ENCODE data around the gene ZNF19.

GRCh38 chr16:71476457-71477124 lies 12.5 kb downstream of the ZNF19 start:
- TF ChIP-seq YY1 (IDR thresholded peaks at IDR 0.05; ENCODE audit: insufficient read depth, insufficient read length) (no peak), SUZ12 (IDR thresholded peaks at IDR 0.05; ENCODE audit: extremely low read depth, insufficient read depth, insufficient read length) (no peak)
